CD4-positive, alpha-beta T cell treated with Interleukin-10 for 1 hour (primary cell): ENCODE measurements around the gene UBR1.
A peak's percentile ranks its signal among the peaks of the same experiment; 100 is the strongest.
"Not testable (repeated sequence)": the region's sequence is repeated elsewhere in the genome, so short reads cannot be mapped to it uniquely, and the experiment has no call there.

Experiments used
- DNase-seq: peaks from one replicate; pipeline ENCODE4 v3.0.0-alpha.2; 2020

UBR1 gene

DNA sequence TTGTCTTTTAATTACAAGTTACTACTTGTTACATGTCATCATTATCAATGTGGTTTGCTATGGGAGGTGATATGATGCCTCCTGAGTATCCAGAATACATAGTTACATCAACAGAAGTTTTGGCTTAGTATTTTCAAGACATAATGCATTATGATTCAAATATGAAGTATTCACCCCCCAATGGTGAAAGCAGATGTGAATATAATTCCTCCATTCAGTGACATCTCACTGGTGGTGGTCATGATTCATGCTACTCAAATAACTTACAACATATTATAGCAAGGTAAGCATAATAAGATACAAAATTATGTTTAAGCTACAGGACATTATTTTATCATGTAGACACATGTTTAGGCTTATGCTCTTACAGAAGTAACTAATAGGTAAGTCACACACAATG lies 150.3 kb downstream of the UBR1 start:
- DNase-seq: no peak

DNA sequence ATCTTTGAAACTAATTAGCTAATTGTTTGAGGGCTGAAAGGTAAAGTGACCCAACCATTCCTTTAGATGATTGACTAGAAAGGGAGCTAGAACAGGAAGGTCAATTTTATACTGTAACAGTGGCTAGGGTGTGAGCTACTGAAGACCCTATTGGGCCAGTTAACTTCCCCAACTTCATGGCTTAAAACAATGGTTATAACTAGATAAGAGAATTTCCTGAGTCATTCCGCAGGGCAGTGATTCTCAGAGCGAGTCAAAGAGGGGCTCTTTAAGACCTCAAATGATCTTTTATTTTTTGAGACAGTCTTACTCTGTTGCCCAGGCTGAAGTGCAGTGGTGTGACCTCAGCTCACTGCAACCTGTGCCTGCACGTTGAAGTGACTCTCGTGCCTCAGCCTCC lies 151.5 kb downstream of the UBR1 start:
- DNase-seq: no peak

DNA sequence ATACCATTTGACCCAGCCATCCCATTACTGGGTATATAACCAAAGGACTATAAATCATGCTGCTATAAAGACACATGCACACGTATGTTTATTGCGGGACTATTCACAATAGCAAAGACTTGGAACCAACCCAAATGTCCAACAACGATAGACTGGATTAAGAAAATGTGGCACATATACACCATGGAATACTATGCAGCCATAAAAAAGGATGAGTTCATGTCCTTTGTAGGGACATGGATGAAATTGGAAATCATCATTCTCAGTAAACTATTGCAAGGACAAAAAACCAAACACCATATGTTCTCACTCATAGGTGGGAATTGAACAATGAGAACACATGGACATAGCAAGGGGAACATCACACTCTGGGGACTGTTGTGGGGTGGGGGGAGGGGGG lies 156.9 kb downstream of the UBR1 start:
- not testable (repeated sequence) for DNase-seq

DNA sequence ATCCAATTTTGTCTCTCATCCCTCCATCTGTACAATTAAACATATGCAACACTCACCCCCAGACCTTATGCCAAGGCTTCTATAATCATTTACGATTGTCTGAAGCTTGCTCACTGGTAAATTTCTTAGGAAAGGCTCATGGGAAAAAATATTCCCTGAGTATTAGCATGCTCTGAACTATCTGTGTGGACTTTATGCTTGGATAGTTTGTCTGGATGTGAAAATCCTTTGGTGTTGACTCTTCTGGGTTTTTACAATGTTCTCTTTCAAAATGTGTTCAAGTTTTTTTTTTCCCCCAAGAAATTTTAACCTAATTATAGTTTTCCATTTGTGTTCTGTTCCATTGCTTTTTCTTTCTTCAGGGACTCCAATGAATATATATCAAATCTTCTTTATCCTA lies 165.3 kb downstream of the UBR1 start:
- DNase-seq: no peak

DNA sequence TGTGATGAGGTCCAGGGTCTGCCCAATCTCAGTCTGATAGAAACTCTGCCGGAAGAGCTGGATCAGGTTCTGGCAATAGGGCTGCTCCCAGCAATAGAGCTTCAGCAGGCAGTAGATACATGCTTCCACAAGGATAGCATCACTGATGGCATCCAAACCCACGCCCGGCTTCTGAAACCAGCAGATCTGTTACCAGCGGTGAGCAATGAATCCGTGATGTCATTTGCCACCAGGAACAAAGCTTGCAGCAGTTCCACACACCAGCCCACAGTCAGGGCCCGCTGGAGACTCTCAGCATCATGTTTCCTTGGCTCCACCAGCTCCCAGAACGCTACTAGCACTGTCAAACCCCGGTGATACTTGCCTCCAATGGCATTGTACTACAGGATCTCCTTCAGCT lies 166.0 kb downstream of the UBR1 start:
- DNase-seq: no peak

DNA sequence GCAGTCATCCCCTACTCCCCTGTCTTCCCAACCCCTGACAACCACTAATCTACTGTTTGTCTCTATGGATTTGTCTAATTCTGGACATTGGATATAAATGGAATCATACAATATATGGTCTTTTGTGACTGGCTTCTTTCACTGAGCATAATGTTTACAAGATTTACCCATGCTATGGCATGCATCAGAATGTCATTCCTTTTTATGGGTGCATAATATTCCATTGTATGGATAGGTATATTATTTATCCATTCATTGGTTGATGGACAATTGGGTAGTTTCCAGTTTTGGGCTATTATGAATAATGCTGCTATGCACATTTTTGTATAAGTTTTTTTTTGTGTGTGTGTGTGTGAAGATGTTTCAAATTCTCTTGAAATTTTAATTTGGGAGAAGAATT lies 168.7 kb downstream of the UBR1 start:
- DNase-seq: no peak

DNA sequence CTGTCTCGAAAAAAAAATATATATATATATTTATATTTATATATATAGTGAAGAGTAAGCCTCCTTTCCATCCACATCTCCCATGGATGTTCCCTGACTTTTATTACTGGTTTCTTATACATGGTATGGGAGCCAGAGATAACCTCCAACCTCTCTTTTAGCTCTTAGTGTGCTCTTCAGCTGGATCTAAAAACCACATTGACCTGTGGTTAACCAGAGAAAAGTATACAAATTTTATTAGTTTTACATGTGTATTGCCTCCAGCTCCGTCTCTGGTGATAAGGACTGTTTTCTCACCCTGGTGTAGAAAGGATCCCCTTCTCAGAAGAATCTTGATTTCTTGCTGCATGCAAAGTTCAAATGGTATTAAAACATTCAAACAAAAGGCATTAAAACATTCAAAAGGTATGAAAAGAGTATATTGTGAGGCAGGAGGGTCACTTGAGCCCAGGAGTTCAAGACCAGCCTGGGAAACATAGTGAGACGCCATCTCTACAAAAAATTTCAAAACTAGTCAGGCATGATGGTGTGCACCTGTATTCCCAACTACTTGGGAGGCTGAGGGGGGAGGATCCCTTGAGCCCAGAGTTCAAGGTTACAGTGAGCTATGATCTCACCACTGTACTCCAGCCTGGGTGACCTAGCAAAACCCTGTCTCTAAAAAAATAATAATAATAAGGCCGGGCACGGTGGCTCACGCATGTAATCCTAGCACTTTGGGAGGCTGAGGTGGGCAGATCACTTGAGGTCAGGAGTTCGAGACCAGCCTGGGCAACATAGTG lies 171.8 kb downstream of the UBR1 start:
- no peak for DNase-seq

DNA sequence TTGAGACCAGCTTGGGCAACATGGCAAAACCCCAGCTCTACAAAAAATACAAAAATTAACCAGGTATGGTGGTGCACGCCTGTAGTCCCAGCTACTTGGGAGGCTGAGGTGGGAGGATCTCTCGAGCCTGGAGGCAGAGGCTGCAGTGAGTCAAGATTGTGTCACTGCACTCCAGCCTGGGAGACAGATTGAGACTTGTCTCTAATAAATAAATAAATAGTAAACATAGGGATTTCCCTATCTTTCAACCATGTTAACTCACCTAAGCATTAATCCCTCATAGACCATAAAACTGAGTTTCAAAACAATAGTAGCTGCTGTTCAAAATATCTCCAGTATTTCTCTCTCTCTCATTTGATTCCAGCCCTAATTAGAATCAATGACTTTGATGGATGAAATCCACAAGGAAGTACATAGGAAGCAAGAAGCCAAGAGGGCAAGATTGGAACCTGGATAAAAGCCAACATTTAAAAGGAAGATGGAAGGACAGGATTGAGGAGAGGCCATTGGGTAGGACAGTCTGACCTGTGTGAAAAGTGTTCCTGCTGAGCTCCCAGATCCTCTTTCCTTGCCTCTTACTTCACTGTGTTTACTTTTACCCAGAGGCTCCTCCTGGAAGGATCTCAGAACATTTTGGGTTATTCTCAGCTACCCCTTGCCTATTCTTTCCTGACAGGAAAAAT lies 172.9 kb downstream of the UBR1 start:
- no peak for DNase-seq

DNA sequence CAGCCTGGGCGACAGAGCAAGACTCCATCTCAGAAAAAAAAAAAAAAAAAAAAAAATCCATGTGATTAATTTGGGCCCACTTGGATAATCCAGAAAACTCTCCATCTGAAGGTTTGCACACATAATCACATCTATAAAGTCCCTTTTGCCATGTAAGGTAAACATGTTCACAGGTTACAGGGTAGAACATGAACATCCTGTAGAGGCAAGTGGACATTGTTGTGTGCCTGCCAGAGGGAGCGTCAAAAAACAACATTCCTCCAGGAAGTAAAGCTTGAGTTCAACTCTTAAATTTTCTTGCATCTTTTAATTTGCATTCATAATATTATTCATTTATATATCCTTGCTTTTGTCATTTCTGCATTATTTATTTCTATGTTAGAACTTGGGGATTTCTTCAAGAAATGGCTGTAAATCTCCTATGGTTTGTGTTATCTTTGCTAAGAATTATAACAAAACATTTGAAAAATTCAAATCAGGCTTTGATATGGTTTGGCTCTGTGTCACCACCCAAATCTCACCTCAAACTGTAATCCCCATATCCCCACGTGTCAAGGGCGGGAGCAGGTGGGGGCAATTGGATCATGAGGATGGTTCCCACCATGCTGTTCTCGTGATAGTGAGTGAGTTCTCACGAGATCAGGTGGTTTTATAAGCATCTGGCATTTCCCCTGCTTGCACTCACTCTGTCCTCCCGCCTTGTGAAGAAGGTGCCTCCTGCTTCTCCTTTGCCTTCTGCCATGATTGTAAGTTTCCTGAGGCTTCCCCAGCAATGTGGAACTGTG lies 173.9 kb downstream of the UBR1 start:
- DNase-seq: no peak

DNA sequence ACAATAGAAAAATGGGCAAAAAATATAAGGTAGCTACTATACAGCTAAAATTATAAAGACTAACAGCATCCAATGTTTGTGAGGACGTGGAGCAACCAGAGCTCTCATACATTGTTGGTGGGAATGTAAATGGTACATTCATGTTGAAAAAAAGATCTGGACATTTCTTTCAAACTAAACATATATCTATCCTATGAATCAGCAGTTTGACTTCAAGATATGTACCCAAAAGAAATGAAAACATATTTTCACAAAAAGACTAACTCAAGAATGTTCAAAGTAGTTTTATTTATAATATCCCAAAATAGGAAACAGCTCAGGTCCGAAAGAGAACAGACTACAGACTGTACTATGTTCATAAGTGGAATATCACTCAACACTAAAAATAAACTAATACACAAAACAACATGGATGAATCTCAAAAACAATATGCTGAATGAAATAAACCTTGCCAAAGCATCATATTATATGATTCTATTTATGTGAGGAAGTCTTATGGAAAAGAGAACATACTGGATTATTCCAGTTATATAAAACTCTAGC lies 176.5 kb downstream of the UBR1 start:
- DNase-seq: no peak

DNA sequence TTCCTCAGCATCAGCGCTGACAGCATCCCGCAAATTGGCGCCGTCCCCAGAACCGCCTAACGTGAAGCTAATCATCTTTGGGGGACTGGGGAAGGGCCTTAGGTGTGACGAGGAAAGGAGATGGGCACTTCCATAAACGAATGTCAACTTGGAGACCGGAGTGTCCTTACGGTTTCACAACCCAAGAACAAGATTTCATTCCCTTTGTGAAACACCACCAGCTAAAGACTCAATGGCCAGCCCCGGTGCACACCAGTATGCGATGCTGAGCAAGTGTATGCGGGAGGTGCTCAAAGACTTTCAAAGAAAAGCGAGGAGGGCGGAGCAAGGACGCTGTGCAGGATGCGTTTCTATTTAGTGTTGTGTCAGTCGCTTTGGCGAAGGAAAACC lies 184.5 kb downstream of the UBR1 start:
- peak; percentile 46 for DNase-seq

DNA sequence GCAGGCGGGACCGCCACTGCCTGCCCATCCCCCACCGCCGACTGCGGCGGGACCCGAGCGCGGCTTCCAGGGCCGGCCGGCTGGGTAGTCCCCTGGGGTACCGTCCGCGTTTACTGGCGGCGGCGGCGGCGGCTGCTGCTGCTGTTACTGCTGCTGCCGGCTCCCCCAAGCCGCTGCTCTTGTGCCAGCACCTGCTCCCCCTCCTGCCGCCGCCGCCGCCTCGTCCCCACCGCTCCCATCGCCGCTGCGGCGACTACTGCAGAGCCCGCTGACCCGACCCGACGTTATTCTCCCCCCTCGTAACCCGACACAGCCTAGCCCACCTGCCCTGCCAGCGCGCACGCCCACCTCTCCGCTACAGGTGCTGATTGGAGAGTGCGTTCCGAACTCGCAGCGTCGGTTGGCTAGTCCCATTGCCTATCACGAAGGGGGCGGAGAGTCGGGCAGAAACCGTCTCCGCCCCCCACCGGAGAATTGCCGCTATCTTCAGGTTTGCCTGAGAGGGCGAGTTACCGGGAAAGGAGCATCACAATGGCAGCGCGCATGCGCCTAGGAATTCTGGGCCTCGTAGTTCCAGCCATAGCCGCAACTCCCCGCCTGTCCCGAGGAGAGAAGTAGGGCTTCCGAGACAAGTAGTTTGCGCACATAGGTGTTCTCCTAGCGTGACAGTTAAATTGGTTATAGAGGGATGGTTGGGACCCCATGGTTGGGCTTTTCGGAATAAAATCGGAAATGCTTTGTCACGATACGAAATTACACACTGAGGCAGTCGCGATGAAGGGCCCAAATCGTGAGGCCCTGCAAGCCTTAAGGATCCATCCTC lies 185.1 kb downstream of the UBR1 start, which contains the start of gene TTBK2:
Gene TTBK2, minus strand, starts transcription at position 260 of the 823 bp plus-strand sequence. CDS start 42,161 bp downstream, outside the sequence.
- DNase-seq: peak; percentile 99

DNA sequence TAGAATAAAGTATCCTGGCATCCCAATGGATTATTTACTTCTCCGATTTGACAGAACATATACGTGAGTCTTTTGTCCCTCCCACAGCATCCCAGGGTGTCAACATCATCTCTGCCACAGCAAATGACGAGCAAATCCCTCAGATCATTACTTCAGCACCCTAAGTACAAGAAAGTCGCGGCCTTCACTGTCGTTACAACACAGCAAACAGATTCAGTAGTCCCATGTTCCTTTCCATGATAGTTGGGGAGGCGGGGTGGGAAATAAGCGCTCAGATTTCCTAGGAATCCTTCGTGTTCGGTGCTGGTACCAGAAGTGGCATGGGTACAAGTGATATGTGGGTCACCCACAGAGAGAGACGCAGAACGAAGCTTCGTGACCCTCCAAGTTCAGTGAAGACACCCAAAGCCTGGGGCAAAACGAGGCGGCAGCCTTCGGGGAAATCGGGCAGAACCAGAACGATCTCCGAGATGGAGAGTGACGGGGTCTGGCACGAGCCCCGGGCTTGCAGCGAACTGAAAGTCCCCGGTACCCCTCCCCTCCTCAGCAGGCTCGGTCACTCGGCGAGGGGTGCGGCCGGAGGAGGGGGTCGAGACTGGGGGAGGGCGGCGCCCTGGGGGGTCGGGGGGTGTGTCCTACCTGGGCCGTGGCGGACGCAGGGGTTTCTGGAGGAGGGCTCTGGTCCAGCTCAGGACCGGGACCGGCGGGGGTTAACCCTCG lies 185.9 kb downstream of the UBR1 start:
- DNase-seq: peak; percentile 40

DNA sequence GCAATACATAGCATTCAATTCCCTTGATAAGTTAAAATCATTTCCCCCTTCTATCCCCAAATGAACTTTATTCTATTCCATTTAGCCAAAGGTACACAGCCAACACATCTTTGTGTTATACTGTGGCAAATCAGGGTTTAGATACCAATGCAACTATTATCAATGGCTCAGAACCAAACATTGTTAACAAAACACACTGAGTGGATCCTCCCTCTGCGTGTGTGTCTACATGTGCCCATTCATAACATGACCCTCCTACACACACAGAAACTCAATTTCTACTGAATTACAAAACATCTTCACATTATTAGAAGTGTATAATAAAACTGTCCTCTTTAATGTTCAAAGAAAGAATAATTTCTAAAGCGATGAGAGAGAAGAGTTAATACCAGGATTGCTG lies 186.5 kb downstream of the UBR1 start:
- DNase-seq: no peak

DNA sequence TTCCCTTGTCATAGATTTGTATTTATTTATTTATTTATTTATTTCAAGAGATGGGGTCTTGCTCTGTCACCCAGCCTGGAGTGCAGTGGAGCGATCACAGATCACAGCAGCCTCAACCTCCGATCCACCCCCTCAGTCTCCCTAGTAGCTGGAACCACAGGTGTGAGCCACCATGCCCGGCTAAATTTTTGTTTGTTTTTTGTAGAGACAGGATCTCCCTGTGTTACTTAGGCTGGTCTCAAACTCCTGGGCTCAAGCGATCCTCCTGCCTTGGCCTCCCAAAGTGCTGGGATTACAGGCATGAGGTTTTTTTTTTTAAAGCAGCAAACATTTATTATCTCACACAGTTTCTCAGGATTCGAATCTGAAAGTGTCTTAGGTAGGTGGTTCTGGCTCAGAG lies 187.8 kb downstream of the UBR1 start:
- no peak for DNase-seq

DNA sequence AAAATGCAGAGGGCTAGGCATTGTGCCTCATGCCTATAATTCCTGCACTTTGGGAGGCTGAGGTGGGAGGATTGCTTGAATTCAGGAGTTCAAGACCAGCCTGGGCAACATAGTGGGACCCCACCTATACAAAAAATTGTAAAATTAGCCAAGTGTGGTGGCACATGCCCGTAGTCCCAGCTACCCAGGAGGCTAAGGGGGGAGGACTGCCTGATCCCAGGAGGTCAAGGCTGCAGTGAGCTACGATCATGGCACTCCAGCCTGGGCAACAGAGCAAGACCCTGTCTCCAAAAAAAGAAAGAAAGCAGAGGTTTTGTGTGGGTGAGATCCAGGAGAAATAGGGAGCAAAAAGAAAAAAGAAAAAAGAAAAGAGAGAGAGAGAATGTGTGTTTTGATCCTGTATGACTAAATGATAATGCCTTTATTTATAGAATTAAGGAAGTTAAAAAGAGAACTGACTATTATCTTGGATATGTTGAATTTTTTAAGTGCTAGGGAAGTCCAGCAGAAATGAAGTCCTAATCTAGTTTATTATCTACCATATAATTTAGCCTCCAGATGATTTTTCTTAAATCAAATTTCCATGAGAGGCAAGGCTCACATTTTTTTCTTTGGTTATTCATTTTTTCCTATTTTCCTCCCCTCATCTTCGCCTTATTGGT lies 190.1 kb downstream of the UBR1 start:
- no peak for DNase-seq

DNA sequence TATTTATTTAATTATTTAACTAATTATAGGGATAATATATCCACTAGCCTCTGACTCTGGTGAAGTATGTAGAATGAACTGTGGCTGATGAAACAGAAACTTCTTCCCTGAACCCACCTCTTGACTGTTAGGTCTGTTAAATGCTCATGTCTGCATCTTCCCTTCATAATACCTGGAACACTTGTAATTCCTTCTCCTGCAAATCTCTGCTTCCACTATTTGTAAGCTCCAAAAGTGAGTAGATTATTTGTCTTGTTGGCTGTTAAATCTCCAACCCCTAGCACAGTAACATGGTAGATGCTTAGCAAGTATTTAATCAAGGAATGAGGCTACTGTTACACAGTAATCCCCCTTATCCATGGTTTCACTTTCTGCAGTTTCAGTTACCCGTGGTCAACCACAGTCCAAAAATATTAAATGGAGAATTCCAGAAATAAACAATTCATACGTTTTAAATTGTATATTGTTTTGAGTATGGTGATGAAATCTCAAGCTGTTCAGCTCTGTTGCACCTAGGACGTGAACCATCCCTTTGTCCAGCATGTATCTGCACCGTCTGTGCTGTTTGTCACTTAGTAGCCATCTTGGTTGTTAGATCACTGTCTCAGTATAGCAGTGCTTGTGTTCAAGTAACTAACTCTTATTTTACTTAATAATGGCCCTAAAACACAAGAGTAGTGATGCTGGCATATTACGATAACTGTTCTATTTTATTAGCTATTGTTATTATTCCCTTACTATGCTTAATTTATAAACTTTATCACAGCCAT lies 190.9 kb downstream of the UBR1 start:
- no peak for DNase-seq

DNA sequence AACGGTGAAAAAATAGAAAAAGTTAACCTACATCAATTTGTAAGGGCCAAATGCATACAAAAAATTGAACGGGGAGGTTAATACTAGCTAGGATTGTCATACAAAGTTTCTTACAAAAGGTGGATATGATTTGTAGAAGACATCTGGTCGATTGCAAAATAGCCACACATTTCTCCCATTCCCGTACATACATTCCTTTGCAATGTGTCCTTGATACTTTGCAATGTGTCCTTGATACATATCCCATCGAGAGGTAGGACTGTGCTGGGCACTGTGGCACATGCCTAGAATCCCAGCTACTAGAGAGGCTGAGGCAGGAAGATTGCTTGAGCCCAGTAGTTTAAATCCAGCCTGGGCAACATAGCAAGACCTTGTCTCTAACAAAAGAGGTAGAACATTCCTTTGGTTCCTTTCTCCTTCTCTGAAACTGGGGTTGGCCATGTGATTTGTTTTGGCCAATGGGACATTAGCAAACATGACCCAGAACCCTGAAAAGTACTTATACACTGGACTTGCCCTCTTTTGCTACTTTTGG lies 194.7 kb downstream of the UBR1 start:
- DNase-seq: no peak

DNA sequence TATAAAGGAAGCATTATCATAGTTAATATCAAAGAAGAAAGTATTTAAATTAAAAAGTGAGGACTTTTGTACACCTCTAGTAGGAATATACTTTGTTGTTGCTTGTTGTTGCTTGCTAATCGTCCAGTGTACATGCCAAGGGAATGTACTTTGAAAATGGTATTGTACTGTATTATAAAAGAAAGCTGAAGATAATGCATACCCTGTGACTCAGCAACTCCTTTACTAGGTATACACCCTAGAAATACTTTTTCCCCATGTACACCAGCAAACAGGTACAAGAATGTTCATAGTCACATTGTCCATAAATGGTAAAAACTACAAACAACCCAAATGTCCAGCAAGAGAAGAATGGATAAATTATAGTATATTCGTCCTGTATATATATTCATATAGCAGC lies 197.3 kb downstream of the UBR1 start:
- DNase-seq: no peak
